HCT116 (cell line): ENCODE measurements around the gene PLCD1. TPM values are rescaled to one million over a fixed set of nuclear protein-coding genes. Genes with fewer than 3 reads are reported as not detected.
A peak's percentile ranks its signal among the peaks of the same experiment; 100 is the strongest.

Source experiments
- ATAC-seq: fragments of 200-7000 bp; cut with Tn5 transposase; 2 replicates; pipeline ENCODE4 v1.9.1; 2020; ENCODE audit warnings: mild to moderate bottlenecking, moderate library complexity
- BruUV-seq: library from RNA; stranded (reverse); fragments of 400-500 nt; replicated peaks from 2 replicates; lab custom pipeline; 2021; lab: Mats Ljungman, UMichigan
- CTCF ChIA-PET: fragments of 300-600 bp; sonication (Branson Sonifier 250); formaldehyde crosslinking; loops from one replicate; lab custom pipeline; 2021; ENCODE audit warnings: antibody characterized with exemption; lab: Charles Lee
- POLR2A ChIA-PET: fragments of 300-600, 350-600 bp; sonication (Branson Sonifier 250); formaldehyde crosslinking; loops from one replicate; lab custom pipeline; 2021; ENCODE audit warnings: antibody characterized with exemption; lab: Charles Lee
- RAD21 ChIA-PET, 2 experiments: fragments of 300-600 bp; sonication (Branson Sonifier 250); formaldehyde crosslinking; loops; one replicate each; lab custom pipeline; 2023; ENCODE audit warnings: low total read pairs in 2 of 2; ENCODE audit not compliant: uncharacterized antibody in 2 of 2, unreplicated experiment in 2 of 2, low non-redundant PET in 1 of 2; lab: Charles Lee
- DNase-seq: peaks from one replicate; pipeline ENCODE4 v3.0.0-alpha.2; 2010; ENCODE audit warnings: low read depth, low spot score
- H2AFZ ChIP-seq: fragments of 200-600 bp; shearing (Covaris generic), sonication (generic); 2 replicates; pipeline ENCODE4 v1.6.1; 2017; ENCODE audit warnings: low read depth, mixed run types, mixed read lengths, antibody characterized with exemption, low read length; ENCODE audit not compliant: poor library complexity, severe bottlenecking
- H3K27ac ChIP-seq: 2 replicates; pipeline ENCODE4 v1.5.1; 2012; ENCODE audit warnings: low read depth, low read length
- H3K27me3 ChIP-seq: fragments of 200-600 bp; sonication (generic); 2 replicates; pipeline ENCODE4 v1.6.1; 2016; ENCODE audit warnings: mixed run types, low read length, mixed read lengths; ENCODE audit not compliant: insufficient read depth
- H3K36me3 ChIP-seq, 2 experiments: fragments of 200-500 bp in 1 of 2; fragments of 200-600 bp in 1 of 2; sonication (Bioruptor generic) in 1 of 2; sonication (generic) in 1 of 2; 2 replicates each; pipeline versions ENCODE4 v1.5.1 to v1.6.1; 2014 to 2016; ENCODE audit warnings: low read length in 2 of 2, inconsistent platforms in 1 of 2, mixed read lengths in 1 of 2, mixed run types in 1 of 2; ENCODE audit not compliant: insufficient read depth in 2 of 2, control insufficient read depth in 1 of 2
- H3K4me1 ChIP-seq, 2 experiments: fragments of 200-600 bp in 1 of 2; sonication (generic) in 1 of 2; 2 replicates each; pipeline versions ENCODE4 v1.5.1 to v1.6.1; 2012 to 2017; ENCODE audit warnings: low read length in 2 of 2, inconsistent platforms in 1 of 2, mild to moderate bottlenecking in 1 of 2, mixed read lengths in 1 of 2, mixed run types in 1 of 2, moderate library complexity in 1 of 2; ENCODE audit not compliant: insufficient read depth in 2 of 2, control insufficient read depth in 1 of 2
- H3K4me2 ChIP-seq: fragments of 200-600 bp; sonication (generic); 2 replicates; pipeline ENCODE4 v1.6.1; 2017; ENCODE audit warnings: mixed run types, low read length, mixed read lengths
- H3K4me3 ChIP-seq, 2 experiments: fragments of 200-600 bp in 1 of 2; sonication (generic) in 1 of 2; replicated peaks in 1 of 2; 2 replicates each; pipeline ENCODE4 v1.5.1; 2011 to 2016; ENCODE audit warnings: low read length in 2 of 2, control low read depth in 1 of 2, low read depth in 1 of 2, mild to moderate bottlenecking in 1 of 2, mixed read lengths in 1 of 2, mixed run types in 1 of 2
- H3K79me2 ChIP-seq: fragments of 200-600 bp; sonication (generic); 2 replicates; pipeline ENCODE4 v1.6.1; 2017; ENCODE audit warnings: mild to moderate bottlenecking, mixed run types, low read length, moderate library complexity, mixed read lengths; ENCODE audit not compliant: insufficient read depth
- H3K9ac ChIP-seq: fragments of 200-600 bp; sonication (generic); 2 replicates; pipeline ENCODE4 v1.6.1; 2016; ENCODE audit warnings: low read length, mixed read lengths
- H3K9me2 ChIP-seq: fragments of 200-600 bp; sonication (generic), shearing (Covaris generic); 2 replicates; pipeline ENCODE4 v1.6.1; 2017; ENCODE audit warnings: mixed run types, mild to moderate bottlenecking, moderate library complexity; ENCODE audit not compliant: insufficient read depth
- H3K9me3 ChIP-seq, 2 experiments: fragments of 200-500 bp in 1 of 2; fragments of 200-600 bp in 1 of 2; sonication (Bioruptor generic) in 1 of 2; sonication (generic) in 1 of 2; 2 replicates each; pipeline ENCODE4 v1.6.1; 2014 to 2017; ENCODE audit warnings: low read length in 2 of 2, mixed read lengths in 2 of 2, inconsistent platforms in 1 of 2, low read depth in 1 of 2, mild to moderate bottlenecking in 1 of 2, mixed run types in 1 of 2, moderate library complexity in 1 of 2; ENCODE audit not compliant: control insufficient read depth in 1 of 2, insufficient read depth in 1 of 2
- H4K20me1 ChIP-seq: fragments of 200-600 bp; sonication (generic), shearing (Covaris generic); 2 replicates; pipeline ENCODE4 v1.6.1; 2017; ENCODE audit warnings: mixed run types, mild to moderate bottlenecking, moderate library complexity; ENCODE audit not compliant: insufficient read depth
- EZH2 ChIP-seq: fragments of 200-600 bp; sonication (generic); IDR thresholded peaks from 2 replicates; pipeline ENCODE4 v1.6.1; 2017; ENCODE audit warnings: antibody characterized with exemption, mixed run types
- EZH2phosphoT487 ChIP-seq: fragments of 200-600 bp; IDR thresholded peaks from 2 replicates; pipeline ENCODE4 v1.6.1; 2018; ENCODE audit warnings: antibody characterized with exemption, borderline replicate concordance
- JUND ChIP-seq: IDR thresholded peaks from 2 replicates; pipeline ENCODE4 v1.6.1; 2012
- POLR2AphosphoS5 ChIP-seq: IDR thresholded peaks from 2 replicates; pipeline ENCODE4 v1.6.1; 2011; ENCODE audit warnings: mild to moderate bottlenecking, low read depth, low read length, moderate library complexity
- RAD21 ChIP-seq: IDR thresholded peaks from 2 replicates; pipeline ENCODE4 v1.6.1; 2012; ENCODE audit warnings: low read depth, mild to moderate bottlenecking
- SRF ChIP-seq: IDR thresholded peaks from 2 replicates; pipeline ENCODE4 v1.6.1; 2012; ENCODE audit warnings: low read depth
- YY1 ChIP-seq: IDR thresholded peaks from 2 replicates; pipeline ENCODE4 v1.6.1; 2011; ENCODE audit warnings: low read length, low read depth, moderate library complexity, mild to moderate bottlenecking; ENCODE audit not compliant: insufficient replicate concordance; ENCODE audit errors: extremely low read depth
- ZFX ChIP-seq: fragments of 450-650 bp; IDR thresholded peaks from 2 replicates; pipeline ENCODE4 v1.6.1; 2017
- ZNF274 ChIP-seq: fragments of 200-500 bp; sonication (Bioruptor generic); IDR thresholded peaks from 2 replicates; pipeline ENCODE4 v1.6.1; 2014; ENCODE audit warnings: mild to moderate bottlenecking, low read depth, low read length, inconsistent platforms
- intact Hi-C: fragments of 100-400 bp; cut with micrococcal nuclease; formaldehyde crosslinking; loops from 2 replicates; pipeline ENCODE4 v1.10.0; 2022
- total RNA-seq: library from RNA; stranded (reverse); gene quantifications from one replicate; pipeline ENCODE4 v1.2.1, GENCODE V29; 2021; ENCODE audit not compliant: unreplicated experiment
- TF ChIP-seq, protein P1 (sequence below): IDR thresholded peaks from 2 replicates; pipeline ENCODE4 v1.6.1; 2012; ENCODE audit warnings: low read depth
- TF ChIP-seq, protein P2 (sequence below), 3 experiments: fragments of 200-600 bp in 1 of 3; sonication (generic) in 1 of 3; IDR thresholded peaks in 2 of 3; conservative IDR thresholded peaks in 1 of 3; 2 replicates each; pipeline ENCODE4 v1.5.1; 2012 to 2017; ENCODE audit warnings: low read depth in 2 of 3, low read length in 2 of 3, antibody characterized with exemption in 1 of 3, borderline replicate concordance in 1 of 3, control low read depth in 1 of 3, mild to moderate bottlenecking in 1 of 3, mixed read lengths in 1 of 3, mixed run types in 1 of 3, moderate library complexity in 1 of 3; ENCODE audit not compliant: insufficient read depth in 1 of 3
- TF ChIP-seq, protein P3 (sequence below): IDR thresholded peaks from 2 replicates; pipeline ENCODE4 v1.6.1; 2012

The PLCD1 gene
- total RNA-seq, 1 experiment from 2014 or later: 15.9 TPM

DNA sequence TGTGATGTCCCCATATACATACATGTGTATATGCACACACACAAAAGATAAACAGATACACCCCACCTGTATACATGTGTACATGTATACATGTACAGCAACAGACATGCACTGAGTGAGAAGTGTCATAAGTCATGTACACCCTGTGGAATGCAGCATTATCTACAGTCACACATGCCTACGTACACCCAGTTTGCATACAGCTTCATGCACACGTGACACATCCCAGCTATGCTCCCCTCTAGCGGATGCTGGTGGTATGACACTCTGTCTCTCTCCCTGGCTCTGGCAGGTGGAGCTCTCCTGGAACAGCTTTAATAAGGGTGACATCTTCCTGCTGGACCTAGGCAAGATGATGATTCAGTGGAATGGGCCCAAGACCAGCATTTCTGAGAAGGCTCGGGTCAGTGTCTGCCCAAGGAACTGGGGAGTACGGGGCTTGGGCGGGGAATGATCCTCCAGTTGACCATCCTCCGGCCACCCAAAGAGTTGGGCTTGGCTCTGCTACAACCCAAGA lies 32.6 kb downstream of the PLCD1 start:
- Histone ChIP-seq H3K4me1 (peaks cover 11 to 46% of the 10 kb centered on the region in 2 experiments), H3K36me3 (no peaks in the 10 kb centered on the region), H3K4me3 (no peak overlapping the region), H3K9me2 (no peaks in the 10 kb centered on the region), H3K9me3 (no peaks in the 10 kb centered on the region), H3K79me2 (no peaks in the 10 kb centered on the region), H2AFZ (peak overlapping the region; percentile 77), H3K4me2 (peak overlapping the region; percentile 15; the same call in 1 of the 2 replicates), H3K27me3 (no peaks in the 10 kb centered on the region), H3K9ac (no peak overlapping the region), H4K20me1 (no peaks in the 10 kb centered on the region), H3K27ac (no peak overlapping the region)
- ChIA-PET CTCF (interaction anchor here (0.6 to 1.6 kb wide), 17 partner anchors 9 to 301 kb away, joined by 3 to 24 read pairs (median 4); no protein-coding TSS in a partner anchor), POLR2A (interaction anchor here (0.9 to 1.0 kb wide), 2 partner anchors 22 to 26 kb away, joined by 3 read pairs; no protein-coding TSS in a partner anchor), RAD21 (interaction anchor here (0.7 to 1.1 kb wide), 2 partner anchors 133 to 141 kb away, joined by 3 to 6 read pairs; no protein-coding TSS in a partner anchor)
- no TSS peak for BruUV-seq
- DNase-seq: peak; percentile 79
- peak; percentile 66 for ATAC-seq
- intact Hi-C loops: loop anchor here (1.0 kb wide), 1 partner anchor 23 kb away; no protein-coding TSS in a partner anchor
- TF ChIP-seq SRF (no peak), YY1 (peak; percentile 63), EZH2 (no peak), POLR2AphosphoS5 (0 out of 2 replicates have a peak, but pooled peaks have one; percentile 17), RAD21 (no peak), JUND (no peak), ZNF274 (no peak), EZH2phosphoT487 (no peak), ZFX (no peak)
- TF ChIP-seq, protein P1, sequence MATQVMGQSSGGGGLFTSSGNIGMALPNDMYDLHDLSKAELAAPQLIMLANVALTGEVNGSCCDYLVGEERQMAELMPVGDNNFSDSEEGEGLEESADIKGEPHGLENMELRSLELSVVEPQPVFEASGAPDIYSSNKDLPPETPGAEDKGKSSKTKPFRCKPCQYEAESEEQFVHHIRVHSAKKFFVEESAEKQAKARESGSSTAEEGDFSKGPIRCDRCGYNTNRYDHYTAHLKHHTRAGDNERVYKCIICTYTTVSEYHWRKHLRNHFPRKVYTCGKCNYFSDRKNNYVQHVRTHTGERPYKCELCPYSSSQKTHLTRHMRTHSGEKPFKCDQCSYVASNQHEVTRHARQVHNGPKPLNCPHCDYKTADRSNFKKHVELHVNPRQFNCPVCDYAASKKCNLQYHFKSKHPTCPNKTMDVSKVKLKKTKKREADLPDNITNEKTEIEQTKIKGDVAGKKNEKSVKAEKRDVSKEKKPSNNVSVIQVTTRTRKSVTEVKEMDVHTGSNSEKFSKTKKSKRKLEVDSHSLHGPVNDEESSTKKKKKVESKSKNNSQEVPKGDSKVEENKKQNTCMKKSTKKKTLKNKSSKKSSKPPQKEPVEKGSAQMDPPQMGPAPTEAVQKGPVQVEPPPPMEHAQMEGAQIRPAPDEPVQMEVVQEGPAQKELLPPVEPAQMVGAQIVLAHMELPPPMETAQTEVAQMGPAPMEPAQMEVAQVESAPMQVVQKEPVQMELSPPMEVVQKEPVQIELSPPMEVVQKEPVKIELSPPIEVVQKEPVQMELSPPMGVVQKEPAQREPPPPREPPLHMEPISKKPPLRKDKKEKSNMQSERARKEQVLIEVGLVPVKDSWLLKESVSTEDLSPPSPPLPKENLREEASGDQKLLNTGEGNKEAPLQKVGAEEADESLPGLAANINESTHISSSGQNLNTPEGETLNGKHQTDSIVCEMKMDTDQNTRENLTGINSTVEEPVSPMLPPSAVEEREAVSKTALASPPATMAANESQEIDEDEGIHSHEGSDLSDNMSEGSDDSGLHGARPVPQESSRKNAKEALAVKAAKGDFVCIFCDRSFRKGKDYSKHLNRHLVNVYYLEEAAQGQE: no peak
- TF ChIP-seq, protein P2, sequence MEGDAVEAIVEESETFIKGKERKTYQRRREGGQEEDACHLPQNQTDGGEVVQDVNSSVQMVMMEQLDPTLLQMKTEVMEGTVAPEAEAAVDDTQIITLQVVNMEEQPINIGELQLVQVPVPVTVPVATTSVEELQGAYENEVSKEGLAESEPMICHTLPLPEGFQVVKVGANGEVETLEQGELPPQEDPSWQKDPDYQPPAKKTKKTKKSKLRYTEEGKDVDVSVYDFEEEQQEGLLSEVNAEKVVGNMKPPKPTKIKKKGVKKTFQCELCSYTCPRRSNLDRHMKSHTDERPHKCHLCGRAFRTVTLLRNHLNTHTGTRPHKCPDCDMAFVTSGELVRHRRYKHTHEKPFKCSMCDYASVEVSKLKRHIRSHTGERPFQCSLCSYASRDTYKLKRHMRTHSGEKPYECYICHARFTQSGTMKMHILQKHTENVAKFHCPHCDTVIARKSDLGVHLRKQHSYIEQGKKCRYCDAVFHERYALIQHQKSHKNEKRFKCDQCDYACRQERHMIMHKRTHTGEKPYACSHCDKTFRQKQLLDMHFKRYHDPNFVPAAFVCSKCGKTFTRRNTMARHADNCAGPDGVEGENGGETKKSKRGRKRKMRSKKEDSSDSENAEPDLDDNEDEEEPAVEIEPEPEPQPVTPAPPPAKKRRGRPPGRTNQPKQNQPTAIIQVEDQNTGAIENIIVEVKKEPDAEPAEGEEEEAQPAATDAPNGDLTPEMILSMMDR (IDR thresholded peaks at IDR 0.05 in 2 of 3, conservative IDR thresholded peaks at IDR 0.05 in 1 of 3; ENCODE audit: borderline replicate concordance in 1 of 3, insufficient read depth in 1 of 3, low read depth in 2 of 3, low read length in 2 of 3): peak in 2 of 3 experiments; percentile 90 to 97; a peak in 4 of 6 replicates
- TF ChIP-seq, protein P3, sequence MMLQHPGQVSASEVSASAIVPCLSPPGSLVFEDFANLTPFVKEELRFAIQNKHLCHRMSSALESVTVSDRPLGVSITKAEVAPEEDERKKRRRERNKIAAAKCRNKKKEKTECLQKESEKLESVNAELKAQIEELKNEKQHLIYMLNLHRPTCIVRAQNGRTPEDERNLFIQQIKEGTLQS: no peak
